SIG-M5 (cell line): ENCODE results near the gene PRG2.

ENCODE experiments used
- DNase-seq: peaks from one replicate; lab custom pipeline; 2025; lab: John Stamatoyannopoulos, UW

Gene PRG2

GRCh38 chr11:57396744-57397143, 6.3 kb upstream of the PRG2 start:
- no peak for DNase-seq

- no peak for DNase-seq
Observed at GRCh38 chr11:57395905-57396623, 5.6 kb upstream of the PRG2 start.

GRCh38 chr11:57394203-57394965, 3.9 kb upstream of the PRG2 start:
- DNase-seq: no peak

GRCh38 chr11:57392763-57393105, 2.3 kb upstream of the PRG2 start:
- DNase-seq: no peak

- no peak for DNase-seq
Observed at GRCh38 chr11:57392066-57392762, 1.8 kb upstream of the PRG2 start.

- no peak for DNase-seq
Observed at GRCh38 chr11:57391539-57391938, 1.1 kb upstream of the PRG2 start.

- no peak for DNase-seq
Observed at GRCh38 chr11:57391111-57391510, 661 bp upstream of the PRG2 start.

GRCh38 chr11:57387289-57388030, 3.0 kb downstream of the PRG2 start:
- DNase-seq: no peak

- DNase-seq: no peak
Observed at GRCh38 chr11:57386178-57386940, 4.1 kb downstream of the PRG2 start.

GRCh38 chr11:57380975-57381374, 9.5 kb downstream of the PRG2 start, which contains the start of gene PRG3:
Gene PRG3, minus strand, starts transcription at chr11:57381150. Its CDS starts 442 bp downstream, at chr11:57380708.
- no peak for DNase-seq

GRCh38 chr11:57379732-57380131, 10.7 kb downstream of the PRG2 start:
- DNase-seq: no peak

- DNase-seq: no peak
Observed at GRCh38 chr11:57378186-57378585, 12.3 kb downstream of the PRG2 start.

GRCh38 chr11:57377107-57377506, 13.3 kb downstream of the PRG2 start:
- no peak for DNase-seq

GRCh38 chr11:57376095-57377090, 14.1 kb downstream of the PRG2 start:
- no peak for DNase-seq

- DNase-seq: no peak
Observed at GRCh38 chr11:57375490-57375889, 15.0 kb downstream of the PRG2 start.

GRCh38 chr11:57374966-57375365, 15.5 kb downstream of the PRG2 start:
- DNase-seq: no peak

GRCh38 chr11:57373146-57373545, 17.3 kb downstream of the PRG2 start:
- no peak for DNase-seq

- no peak for DNase-seq
Observed at GRCh38 chr11:57370941-57371340, 19.5 kb downstream of the PRG2 start.

GRCh38 chr11:57370251-57370650, 20.2 kb downstream of the PRG2 start:
- DNase-seq: no peak

GRCh38 chr11:57368845-57369232, 21.6 kb downstream of the PRG2 start:
- no peak for DNase-seq
